Heart left ventricle (tissue), 13 donors: ENCODE data around the gene POU6F2.

Source experiments
- CTCF ChIP-seq, 12 donors: fragments of 200-600 bp; sonication (generic) in 4 of 12; IDR thresholded peaks; one replicate each; pipeline versions ENCODE4 v1.5.0 to v1.8.0; 2018 to 2022; ENCODE audit warnings: antibody characterized with exemption in 12 of 12, mild to moderate bottlenecking in 5 of 12
- POLR2A ChIP-seq, 2 donors: fragments of 450-650 bp; IDR thresholded peaks; one replicate each; pipeline ENCODE4 v1.6.1; 2017; ENCODE audit warnings: antibody characterized with exemption in 2 of 2, mild to moderate bottlenecking in 2 of 2, moderate library complexity in 2 of 2
- donor health status: ischemic (EF 13 %, LVEDD 7.1; RV severe dilation, severe dysfunction).
- donor health status: DM: no; HTN: yes; CAD: no.
- donor health status: DM: no; HTN: no; CAD: no.
- donor health status: ischemic (EF 25% LVEDD 6.9; RV normal size, moderate dysfunction).
- donor health status: ischemic (EF 25% LVEDD 5.7; RV mildly dilated, moderate dysfunction).
- donor health status: ischemic (EF 35%, LVEDD 5.7; RV mildly dilated, moderate dysfunction).
- donor health status: nonischemic (EF 11% LVEDD 7.7; RV severe dilation, severe dysfunction).
- donor health status: DM: yes; HTN: yes; CAD: no.
- donor health status: PGD.
- donor health status: ischemic (EF 29% LVEDD 5.4; RV normal size, mild dysfunction).
- donor health status: nonischemic (EF 23%, LVEDD 6.1; RV moderate dilation, normal function).

GRCh38 chr7:39099146-39099545, 121.4 kb downstream of the POU6F2 start:
- TF ChIP-seq POLR2A (IDR thresholded peaks at IDR 0.05) (no peak), CTCF (IDR thresholded peaks at IDR 0.05) (no peak)
